ENCODE measurements around the gene SCIN.
A peak's percentile ranks its signal among the peaks of the same experiment; 100 is the strongest.
"Not testable (repeated sequence)": the region's sequence is repeated elsewhere in the genome, so short reads cannot be mapped to it uniquely, and the experiment has no call there.

Gene SCIN

GRCh38 chr7:12570534-12571461, at the start of gene SCIN:
SCIN (plus strand) TSS chr7:12570720; CDS start chr7:12570787, 67 bp downstream.
- H3K4me3 ChIP-seq (ENCODE audit: low read length), result peak within 1 kb of the TSS; percentile 51; the same call in 1 of the 2 replicates

GRCh38 chr7:12524794-12525386, 45.6 kb upstream of the SCIN start:
- TF ChIP-seq ZNF274 (IDR thresholded peaks at IDR 0.05; ENCODE audit: low read depth, low read length), result no peak
- H3K4me3 ChIP-seq (ENCODE audit: low read length), result no peak overlapping the region

More at GRCh38 chr7:12570534-12571461, at the start of gene SCIN:
- no peak for TF ChIP-seq ZNF274 (IDR thresholded peaks at IDR 0.05; ENCODE audit: low read depth, low read length)

DNA sequence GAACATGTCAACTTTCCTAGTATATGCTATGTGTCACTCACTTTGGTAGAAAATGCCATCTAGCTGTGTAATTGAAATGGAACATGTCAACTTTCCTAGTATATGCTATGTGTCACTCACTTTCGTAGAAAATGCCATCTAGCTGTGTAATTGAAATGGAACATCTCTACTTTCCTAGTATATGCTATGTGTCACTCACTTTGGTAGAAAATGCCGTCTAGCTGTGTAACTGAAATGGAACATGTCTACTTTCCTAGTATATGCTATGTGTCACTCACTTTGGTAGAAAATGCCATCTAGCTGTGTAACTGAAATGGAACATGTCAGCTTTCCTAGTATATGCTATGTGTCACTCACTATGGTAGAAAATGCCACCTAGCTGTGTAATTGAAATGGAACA, 43.8 kb upstream of the SCIN start:
- H3K4me3 ChIP-seq (ENCODE audit: low read length), result not testable (repeated sequence)

DNA sequence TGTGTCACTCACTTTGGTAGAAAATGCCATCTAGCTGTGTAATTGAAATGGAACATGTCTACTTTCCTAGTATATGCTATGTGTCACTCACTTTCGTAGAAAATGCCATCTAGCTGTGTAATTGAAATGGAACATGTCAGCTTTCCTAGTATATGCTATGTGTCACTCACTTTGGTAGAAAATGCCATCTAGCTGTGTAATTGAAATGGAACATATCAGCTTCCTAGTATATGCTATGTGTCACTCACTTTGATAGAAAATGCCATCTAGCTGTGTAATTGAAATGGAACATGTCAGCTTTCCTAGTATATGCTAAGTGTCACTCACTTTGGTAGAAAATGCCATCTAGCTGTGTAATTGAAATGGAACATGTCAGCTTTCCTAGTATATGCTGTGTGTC, 42.9 kb upstream of the SCIN start:
- H3K4me3 ChIP-seq (ENCODE audit: low read length), result not testable (repeated sequence)

DNA sequence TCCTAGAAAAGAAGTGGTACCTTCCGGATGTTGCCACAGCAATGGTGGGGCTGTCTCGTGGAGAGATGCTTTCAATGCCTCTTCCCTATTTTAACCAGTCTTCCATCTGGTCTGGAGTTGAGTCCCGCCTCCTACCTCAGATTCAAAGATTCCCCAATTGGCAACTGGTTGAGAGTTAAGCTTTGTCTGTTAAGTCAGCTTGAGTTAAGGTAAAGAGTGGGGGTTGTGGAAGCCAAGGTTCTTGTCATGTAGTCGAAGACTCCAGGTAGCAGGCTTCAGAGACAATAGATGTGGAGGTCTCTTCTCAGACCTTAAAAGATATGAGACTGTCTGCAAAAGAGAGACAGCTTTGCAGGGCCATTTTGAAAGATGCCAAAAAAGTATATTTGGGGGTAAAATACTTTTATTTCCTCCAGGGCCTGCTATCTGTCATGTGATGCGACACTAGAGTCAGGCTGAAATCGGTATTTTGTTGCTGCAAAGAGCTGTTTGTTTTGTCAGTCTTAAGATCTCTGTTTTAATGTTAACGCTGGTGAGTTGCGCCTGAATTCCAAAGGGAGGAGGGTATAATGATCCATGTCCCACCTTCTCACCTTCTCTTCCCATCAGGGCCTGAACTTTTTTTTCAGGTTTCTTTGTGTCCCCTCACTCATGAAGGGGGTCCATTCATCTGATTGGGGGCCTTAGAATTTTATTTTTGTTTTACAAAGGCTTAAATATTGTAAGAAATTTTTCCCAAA, 40.4 kb upstream of the SCIN start:
- TF ChIP-seq ZNF274 (IDR thresholded peaks at IDR 0.05; ENCODE audit: low read depth, low read length), result no peak

DNA sequence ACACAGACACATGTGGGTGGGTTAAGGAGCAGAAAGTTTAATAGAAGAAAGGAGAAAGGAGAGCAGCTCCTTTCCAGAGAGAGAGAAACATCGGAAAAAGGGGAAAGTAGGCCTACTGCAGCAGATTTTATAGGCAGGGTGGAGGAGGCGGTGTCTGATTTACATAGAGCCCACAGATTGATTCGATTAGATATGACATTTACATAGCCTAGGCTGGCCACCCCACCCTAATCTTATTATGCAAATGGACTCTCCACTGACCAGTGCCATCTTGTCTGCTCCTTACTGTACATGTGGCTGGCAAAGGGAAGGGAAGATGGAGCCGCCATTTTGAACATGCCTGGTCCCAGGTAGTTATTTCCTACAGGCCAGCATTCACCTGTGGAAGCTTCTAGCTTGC, 38.7 kb upstream of the SCIN start:
- H3K4me3 ChIP-seq (ENCODE audit: low read length), result no peak overlapping the region
- no peak for TF ChIP-seq ZNF274 (IDR thresholded peaks at IDR 0.05; ENCODE audit: low read depth, low read length)

More for the DNA sequence above, 40.4 kb upstream of the SCIN start:
- H3K4me3 ChIP-seq (ENCODE audit: low read length), result no peak overlapping the region

GRCh38 chr7:12534046-12534445, 36.5 kb upstream of the SCIN start:
- no peak for TF ChIP-seq ZNF274 (IDR thresholded peaks at IDR 0.05; ENCODE audit: low read depth, low read length)
- H3K4me3 ChIP-seq (ENCODE audit: low read length), result no peak overlapping the region

DNA sequence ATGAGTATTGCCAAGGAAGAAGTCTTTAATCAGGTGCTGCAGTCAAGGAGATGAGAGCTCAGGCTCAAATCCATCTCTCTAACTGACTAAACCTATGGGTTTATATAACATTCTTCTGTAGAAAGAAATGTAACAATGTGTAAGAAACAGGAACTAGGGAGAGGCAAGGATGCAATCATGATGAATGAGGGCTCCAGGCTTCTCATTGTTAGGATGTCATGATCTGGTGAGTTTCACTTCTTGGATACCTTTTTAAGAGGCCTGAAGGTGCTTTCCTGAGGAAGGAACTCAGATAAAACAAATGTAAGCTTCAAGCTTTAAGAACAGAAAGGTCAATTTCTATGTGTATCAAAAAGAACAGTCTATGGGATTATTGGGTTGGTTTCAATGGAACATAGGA, 30.8 kb upstream of the SCIN start:
- no peak for TF ChIP-seq ZNF274 (IDR thresholded peaks at IDR 0.05; ENCODE audit: low read depth, low read length)
- H3K4me3 ChIP-seq (ENCODE audit: low read length), result no peak overlapping the region

GRCh38 chr7:12540850-12541249, 29.7 kb upstream of the SCIN start:
- H3K4me3 ChIP-seq (ENCODE audit: low read length), result no peak overlapping the region
- TF ChIP-seq ZNF274 (IDR thresholded peaks at IDR 0.05; ENCODE audit: low read depth, low read length), result no peak

DNA sequence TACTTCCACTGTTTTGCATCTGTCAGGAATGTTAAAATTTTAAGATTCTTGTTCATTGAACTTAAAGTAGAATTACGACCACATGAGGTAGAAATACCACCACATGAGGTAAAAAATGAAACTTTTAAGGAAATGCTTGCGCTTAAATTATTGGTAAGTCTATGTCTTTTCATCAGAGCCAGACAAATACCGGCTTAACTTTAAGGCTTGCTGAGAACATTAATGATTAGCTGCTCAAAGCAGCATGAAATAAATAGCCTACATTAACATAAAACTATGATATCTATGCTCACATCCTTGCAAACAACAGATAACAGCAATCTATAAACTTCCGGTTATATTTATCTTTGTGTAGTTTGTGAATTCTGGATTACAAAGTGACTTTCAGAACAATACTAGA, 26.9 kb upstream of the SCIN start:
- no peak for TF ChIP-seq ZNF274 (IDR thresholded peaks at IDR 0.05; ENCODE audit: low read depth, low read length)
- no peak overlapping the region for H3K4me3 ChIP-seq (ENCODE audit: low read length)

DNA sequence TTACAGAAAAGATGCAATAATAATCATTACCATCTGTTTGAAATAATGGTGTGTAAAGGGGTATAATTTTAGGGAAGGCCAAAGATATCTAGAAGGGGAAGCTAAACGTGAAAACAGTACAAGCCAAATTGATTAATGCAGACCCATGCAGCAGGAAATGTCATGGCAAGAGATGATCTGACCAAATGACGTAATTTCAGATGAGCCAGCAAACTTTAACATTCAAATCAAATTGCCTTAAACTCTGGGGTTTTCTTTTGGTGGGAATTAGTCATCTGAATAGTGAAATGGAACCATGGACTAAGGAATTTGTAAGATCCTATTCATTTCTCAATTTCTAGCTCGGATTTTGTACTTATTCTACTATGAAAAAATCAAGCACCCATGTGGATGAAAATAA, 21.4 kb upstream of the SCIN start:
- TF ChIP-seq ZNF274 (IDR thresholded peaks at IDR 0.05; ENCODE audit: low read depth, low read length), result no peak

DNA sequence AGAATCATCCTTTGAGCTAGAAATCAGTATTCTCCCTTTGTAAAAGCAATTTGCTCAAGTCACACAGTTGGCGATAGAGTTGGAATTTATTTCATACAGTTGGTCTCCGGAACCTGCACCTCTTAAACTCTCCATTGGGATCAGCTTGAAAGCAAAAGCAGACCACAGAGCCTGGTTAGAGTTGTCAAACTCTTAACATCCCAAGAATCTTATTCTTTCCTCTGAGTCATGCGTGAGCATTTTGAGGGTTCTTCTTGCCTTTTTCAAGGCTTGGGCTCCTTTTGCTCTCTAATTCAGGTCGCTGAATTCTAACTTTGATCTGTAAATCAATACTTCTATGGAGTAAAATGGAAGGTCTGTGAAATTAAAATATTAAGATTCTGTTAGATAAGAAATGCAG, 19.6 kb upstream of the SCIN start:
- H3K4me3 ChIP-seq (ENCODE audit: low read length), result no peak overlapping the region
- no peak for TF ChIP-seq ZNF274 (IDR thresholded peaks at IDR 0.05; ENCODE audit: low read depth, low read length)

More for the DNA sequence above, 21.4 kb upstream of the SCIN start:
- no peak overlapping the region for H3K4me3 ChIP-seq (ENCODE audit: low read length)

DNA sequence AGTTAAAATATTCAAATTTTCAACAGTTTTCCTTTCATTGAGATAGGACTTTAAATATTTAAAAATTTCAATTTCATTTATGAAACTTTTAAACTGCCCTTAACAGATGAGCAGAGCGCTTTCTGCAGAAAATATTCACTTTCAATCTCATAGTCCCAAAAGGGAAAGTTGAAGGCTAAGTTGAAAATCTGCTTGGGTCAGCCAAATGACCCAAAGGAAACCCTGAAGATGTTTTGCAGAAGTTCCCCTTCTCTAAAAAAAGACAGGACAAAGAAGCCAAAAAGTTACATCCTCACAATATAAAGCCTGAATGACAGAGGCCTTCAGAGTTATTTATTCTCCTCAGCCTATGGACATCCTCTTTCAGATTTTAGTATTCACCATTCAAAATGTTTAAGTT, 17.6 kb upstream of the SCIN start:
- TF ChIP-seq ZNF274 (IDR thresholded peaks at IDR 0.05; ENCODE audit: low read depth, low read length), result no peak
- no peak overlapping the region for H3K4me3 ChIP-seq (ENCODE audit: low read length)

GRCh38 chr7:12553416-12553815, 17.1 kb upstream of the SCIN start:
- H3K4me3 ChIP-seq (ENCODE audit: low read length), result no peak overlapping the region
- TF ChIP-seq ZNF274 (IDR thresholded peaks at IDR 0.05; ENCODE audit: low read depth, low read length), result no peak

DNA sequence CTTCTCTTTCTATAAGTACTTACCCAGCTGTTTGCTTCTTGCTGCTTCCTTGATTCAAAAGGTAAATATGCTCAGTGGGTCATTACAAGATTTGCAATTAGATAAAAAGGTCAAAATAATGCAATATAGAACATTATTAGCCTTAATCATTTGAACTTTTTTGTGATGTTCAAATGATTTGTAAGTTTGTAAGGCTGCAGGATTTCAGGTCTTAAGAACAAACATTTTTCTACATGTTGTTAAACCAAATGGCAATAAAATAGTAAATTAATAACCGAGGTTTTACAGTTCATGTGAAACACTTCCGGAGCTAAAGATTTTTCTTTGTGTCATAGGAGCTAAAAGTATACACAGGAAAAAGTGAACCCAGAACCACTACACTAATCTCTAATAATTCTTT, 16.2 kb upstream of the SCIN start:
- TF ChIP-seq ZNF274 (IDR thresholded peaks at IDR 0.05; ENCODE audit: low read depth, low read length), result no peak
- no peak overlapping the region for H3K4me3 ChIP-seq (ENCODE audit: low read length)

Measured in GM08714 (cell line).